Stomach (tissue), 9 donors: ENCODE data around the gene TAB2. TPM values are rescaled to one million over a fixed set of nuclear protein-coding genes. Genes with fewer than 3 reads are reported as not detected.

ENCODE experiments used
- DNase-seq, 2 donors: peaks; one replicate each; pipeline versions ENCODE4 v3.0.0 to v3.0.0-alpha.2; 2013 to 2019
- H3K27ac ChIP-seq, 5 donors: fragments of 200-600 bp in 4 of 5; sonication (generic) in 4 of 5; one replicate each; pipeline ENCODE4 v1.5.1; 2013 to 2019; ENCODE audit warnings: mild to moderate bottlenecking in 1 of 5, moderate library complexity in 1 of 5
- H3K27me3 ChIP-seq, 3 donors: fragments of 200-600 bp; sonication (generic); one replicate each; pipeline ENCODE4 v1.5.1; 2017 to 2019; ENCODE audit warnings: mixed run types in 1 of 3
- H3K36me3 ChIP-seq, 4 donors: fragments of 200-600 bp; sonication (generic); 1 replicate in 3 of 4; 2 replicates in 1 of 4; pipeline ENCODE4 v1.5.1; 2016 to 2019
- H3K4me1 ChIP-seq, 4 donors: fragments of 200-600 bp; sonication (generic); one replicate each; pipeline ENCODE4 v1.5.1; 2016 to 2019
- H3K4me3 ChIP-seq, 4 donors: fragments of 200-600 bp; sonication (generic) in 3 of 4; one replicate each; pipeline ENCODE4 v1.5.1; 2016 to 2019; ENCODE audit warnings: mild to moderate bottlenecking in 1 of 4
- H3K9me3 ChIP-seq, 4 donors: fragments of 200-600 bp; sonication (generic); one replicate each; pipeline ENCODE4 v1.5.1; 2016 to 2019
- EP300 ChIP-seq: sonication (generic); formaldehyde crosslinking; IDR thresholded peaks from one replicate; pipeline ENCODE4 v1.6.1; 2017; ENCODE audit warnings: antibody characterized with exemption
- POLR2A ChIP-seq, 4 donors: fragments of 450-650 bp; IDR thresholded peaks; one replicate each; pipeline ENCODE4 v1.6.1; 2016; ENCODE audit warnings: antibody characterized with exemption in 4 of 4, control low read depth in 2 of 4, mild to moderate bottlenecking in 1 of 4, moderate library complexity in 1 of 4
- POLR2AphosphoS5 ChIP-seq, 3 donors: sonication (generic); formaldehyde crosslinking; IDR thresholded peaks; one replicate each; pipeline ENCODE4 v1.6.1; 2016; ENCODE audit warnings: antibody characterized with exemption in 3 of 3
- WGBS, 5 donors: extraction: QIAGEN DNeasy Blood & Tissue Kit in 3 of 5; methylation state at CpG; one replicate each; pipeline versions ENCODE4 v1.1.5 to v1.1.7; 2013 to 2018; 5-methylcytosine and 5-hydroxymethylcytosine counted together
- intact Hi-C: fragments of 100-400 bp; cut with DNase I; formaldehyde crosslinking; loops from one replicate; pipeline ENCODE4 v1.15.1; 2023; ENCODE audit warnings: low total_unique reads
- polyA plus RNA-seq, 3 donors: library from polyadenylated mRNA; stranded (reverse); fragments of 200-250 nt; gene quantifications; one replicate each; pipeline ENCODE4 v1.2.3, GENCODE V29; 2013
- total RNA-seq, 5 donors: library from RNA; depleted of rRNA; stranded (reverse); fragments of >200 nt; gene quantifications; one replicate each; pipeline versions ENCODE4 v1.1.0 to v1.2.3, GENCODE V29; 2014 to 2016
- TF ChIP-seq, protein P1 (sequence below), 7 experiments: fragments of 450-650 bp in 4 of 7; fragments of 200-600 bp in 3 of 7; sonication (generic) in 3 of 7; IDR thresholded peaks; one replicate each; pipeline ENCODE4 v1.5.1; 2016 to 2019; ENCODE audit warnings: antibody characterized with exemption in 7 of 7, control low read depth in 2 of 7, mild to moderate bottlenecking in 1 of 7
- donor health status: healthy with polysubstance abuse.
- donor health status: Bipolar disorder and iron deficiency.
- donor health status: healthy.

The TAB2 gene
- total and polyA plus RNA-seq, 8 donors = 14.1 to 119 (median 47.4) TPM

DNA sequence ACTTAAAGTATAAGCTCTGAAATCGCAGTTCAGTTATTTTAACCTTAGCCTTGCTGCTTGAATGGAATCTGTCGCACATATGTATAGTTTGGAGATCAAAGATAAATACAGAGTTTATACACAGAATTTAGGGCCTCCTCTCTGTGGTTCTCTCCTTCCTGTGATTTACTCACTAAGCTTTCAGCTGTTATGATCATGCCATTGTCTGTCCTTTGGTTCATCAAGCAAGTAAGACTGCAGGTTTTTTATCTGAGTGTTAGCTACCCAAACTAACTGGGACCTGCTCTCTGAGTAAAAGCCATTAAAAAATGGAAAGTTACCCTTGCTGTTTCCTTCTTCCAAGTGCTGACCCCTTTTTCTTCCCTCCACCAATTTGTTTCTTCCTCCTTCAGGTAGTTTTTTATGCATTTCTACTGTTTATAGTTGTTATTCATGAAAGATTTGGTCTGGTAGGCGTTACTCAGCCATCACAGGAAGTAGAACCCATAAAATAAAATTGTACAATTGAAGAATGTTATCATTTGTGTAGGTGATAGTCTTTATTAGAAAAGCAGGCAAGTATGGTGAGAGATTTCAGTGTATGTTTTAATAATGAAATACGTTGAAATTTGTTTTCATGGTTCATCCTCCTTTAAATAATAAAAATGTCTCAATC lies 48.9 kb downstream of the TAB2 start:
- 49 to 74% (median 61%) methylated on average over 4 of the region's 4 CpGs for WGBS, 5 donors
- DNase-seq = no peak
- TF ChIP-seq, protein P1, sequence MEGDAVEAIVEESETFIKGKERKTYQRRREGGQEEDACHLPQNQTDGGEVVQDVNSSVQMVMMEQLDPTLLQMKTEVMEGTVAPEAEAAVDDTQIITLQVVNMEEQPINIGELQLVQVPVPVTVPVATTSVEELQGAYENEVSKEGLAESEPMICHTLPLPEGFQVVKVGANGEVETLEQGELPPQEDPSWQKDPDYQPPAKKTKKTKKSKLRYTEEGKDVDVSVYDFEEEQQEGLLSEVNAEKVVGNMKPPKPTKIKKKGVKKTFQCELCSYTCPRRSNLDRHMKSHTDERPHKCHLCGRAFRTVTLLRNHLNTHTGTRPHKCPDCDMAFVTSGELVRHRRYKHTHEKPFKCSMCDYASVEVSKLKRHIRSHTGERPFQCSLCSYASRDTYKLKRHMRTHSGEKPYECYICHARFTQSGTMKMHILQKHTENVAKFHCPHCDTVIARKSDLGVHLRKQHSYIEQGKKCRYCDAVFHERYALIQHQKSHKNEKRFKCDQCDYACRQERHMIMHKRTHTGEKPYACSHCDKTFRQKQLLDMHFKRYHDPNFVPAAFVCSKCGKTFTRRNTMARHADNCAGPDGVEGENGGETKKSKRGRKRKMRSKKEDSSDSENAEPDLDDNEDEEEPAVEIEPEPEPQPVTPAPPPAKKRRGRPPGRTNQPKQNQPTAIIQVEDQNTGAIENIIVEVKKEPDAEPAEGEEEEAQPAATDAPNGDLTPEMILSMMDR (IDR thresholded peaks at IDR 0.05) = no peak
- no peak for TF ChIP-seq POLR2AphosphoS5 (IDR thresholded peaks at IDR 0.05)
- no peak for TF ChIP-seq EP300
- TF ChIP-seq POLR2A (IDR thresholded peaks at IDR 0.05) = no peak
- Histone ChIP-seq H3K4me1 (peaks cover 26 to 84% (median 52%) of the 10 kb centered on the region in 4 donors), H3K4me3 (no peak overlapping the region), H3K36me3 (peaks cover 0 to 9% (median 7%) of the 10 kb centered on the region in 4 donors), H3K27ac (no peak overlapping the region), H3K9me3 (no peaks in the 10 kb centered on the region), H3K27me3 (no peaks in the 10 kb centered on the region)
- intact Hi-C loops = no loop called here

DNA sequence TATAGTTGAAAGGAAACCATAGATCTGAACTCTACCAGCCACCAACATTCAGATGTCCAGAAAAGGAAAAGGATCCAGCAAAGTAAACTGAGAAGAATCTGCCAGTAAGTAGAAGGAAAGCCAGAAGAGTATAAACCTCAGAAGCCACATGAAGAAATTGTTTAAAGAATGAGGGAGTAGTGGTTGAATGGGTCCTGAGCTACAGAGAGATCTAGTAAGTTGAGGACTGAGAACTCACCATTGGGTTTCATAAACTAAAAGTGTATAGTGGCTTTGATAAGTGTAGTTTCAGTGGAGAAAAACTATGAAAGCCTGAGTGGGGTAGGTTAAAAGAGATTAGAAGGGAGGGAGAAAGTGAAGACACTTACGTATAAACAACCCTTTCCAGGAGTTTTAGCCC lies 50.6 kb downstream of the TAB2 start:
- Histone ChIP-seq H3K4me1 (peaks cover 26 to 83% (median 55%) of the 10 kb centered on the region in 4 donors), H3K36me3 (peaks cover 0 to 9% (median 9%) of the 10 kb centered on the region in 4 donors), H3K27me3 (no peaks in the 10 kb centered on the region), H3K27ac (no peak overlapping the region), H3K4me3 (no peak overlapping the region), H3K9me3 (no peaks in the 10 kb centered on the region)
- TF ChIP-seq POLR2A (IDR thresholded peaks at IDR 0.05) (no peak), EP300 (no peak), POLR2AphosphoS5 (IDR thresholded peaks at IDR 0.05) (no peak)
- TF ChIP-seq, protein P1 (IDR thresholded peaks at IDR 0.05) = no peak
- DNase-seq = no peak
- 60 to 95% (median 87%) methylated on average over 1 of the region's 1 CpG for WGBS, 5 donors
- intact Hi-C loops = no loop called here

DNA sequence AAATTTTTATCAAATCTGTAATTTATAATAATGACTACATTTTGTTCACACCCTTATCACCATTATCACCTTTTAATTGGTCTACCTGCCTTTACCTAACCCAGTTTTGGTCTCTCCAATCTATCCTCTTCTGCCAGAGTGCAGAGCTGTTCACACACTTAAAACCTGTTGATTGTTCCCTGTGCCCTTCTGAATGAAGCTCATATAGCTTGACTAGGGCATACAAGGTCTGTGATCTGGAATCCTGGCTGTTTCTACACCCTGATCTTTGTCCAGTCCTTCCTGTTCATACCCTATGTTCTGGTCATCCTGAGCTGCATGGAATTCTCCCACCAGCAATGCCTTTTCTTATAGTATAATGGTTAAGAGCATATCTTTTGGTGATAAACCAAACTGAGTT lies 53.6 kb downstream of the TAB2 start:
- peaks cover 0 to 16% (median 9%) of the 10 kb centered on the region in 4 donors for H3K36me3 ChIP-seq
- H3K4me1 ChIP-seq = peaks cover 11 to 68% (median 35%) of the 10 kb centered on the region in 4 donors
- H3K9me3 ChIP-seq = no peaks in the 10 kb centered on the region
- no peak overlapping the region for H3K4me3 ChIP-seq
- intact Hi-C loops = no loop called here
- no peak overlapping the region for H3K27ac ChIP-seq
- TF ChIP-seq POLR2A (IDR thresholded peaks at IDR 0.05) = no peak
- no peak for TF ChIP-seq POLR2AphosphoS5 (IDR thresholded peaks at IDR 0.05)
- TF ChIP-seq, protein P1 (IDR thresholded peaks at IDR 0.05) = no peak
- no peak for TF ChIP-seq EP300
- H3K27me3 ChIP-seq = no peaks in the 10 kb centered on the region
- DNase-seq = no peak

DNA sequence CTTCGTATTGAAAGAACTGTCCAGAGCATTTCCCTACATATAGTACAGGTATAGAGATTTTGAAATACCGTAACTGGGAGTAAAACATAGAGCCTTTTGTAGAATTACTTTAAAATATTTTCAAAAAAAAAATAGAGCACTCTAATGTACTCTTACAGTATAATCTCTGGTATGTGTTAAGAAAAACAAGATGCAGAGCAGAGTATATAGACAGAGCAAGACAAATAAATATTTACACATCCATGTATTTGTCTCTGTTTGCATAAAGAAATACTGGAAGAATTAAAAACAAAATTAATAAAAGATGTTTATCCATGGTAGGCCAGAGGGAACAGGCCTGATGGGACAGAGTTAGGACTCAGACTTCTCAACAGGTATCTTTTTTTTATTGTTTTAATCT lies 54.5 kb downstream of the TAB2 start:
- no peak for TF ChIP-seq POLR2A (IDR thresholded peaks at IDR 0.05)
- TF ChIP-seq, protein P1 (IDR thresholded peaks at IDR 0.05) = no peak
- TF ChIP-seq EP300 = no peak
- no peak for TF ChIP-seq POLR2AphosphoS5 (IDR thresholded peaks at IDR 0.05)
- 46 to 94% (median 70%) methylated on average over 2 of the region's 2 CpGs for WGBS, 5 donors
- H3K4me3 ChIP-seq = no peak overlapping the region
- no peak overlapping the region for H3K27ac ChIP-seq
- no peaks in the 10 kb centered on the region for H3K27me3 ChIP-seq
- no peaks in the 10 kb centered on the region for H3K9me3 ChIP-seq
- intact Hi-C loops = no loop called here
- DNase-seq = no peak
- H3K4me1 ChIP-seq = peaks cover 8 to 64% (median 31%) of the 10 kb centered on the region in 4 donors
- peaks cover 0 to 16% (median 9%) of the 10 kb centered on the region in 4 donors for H3K36me3 ChIP-seq
